ENCODE data around the gene VEPH1. TPM values are rescaled to one million over a fixed set of nuclear protein-coding genes. Genes with fewer than 3 reads are reported as not detected.
"Not testable (repeated sequence)": the region's sequence is repeated elsewhere in the genome, so short reads cannot be mapped to it uniquely, and the experiment has no call there.

Gene VEPH1
- polyA plus RNA-seq, 3 donors from 2014 or later: 0.94 TPM; not detected in 2

- Mint-ChIP-seq H3K27ac (no peak overlapping the region), H3K9me3 (peaks cover 6 to 28% (median 23%) of the 10 kb centered on the region in 6 donors), H3K27me3 (ENCODE audit: low read depth in 3 of 3) (peaks cover 0 to 3% (median 1%) of the 10 kb centered on the region in 3 donors), H3K4me3 (no peak overlapping the region), H3K4me1 (no peaks in the 10 kb centered on the region), H3K36me3 (peaks cover 0 to 2% (median 0%) of the 10 kb centered on the region in 3 donors)
- no peak for DNase-seq
Observed at GRCh38 chr3:157347577-157348303, 155.5 kb downstream of the VEPH1 start.

DNA sequence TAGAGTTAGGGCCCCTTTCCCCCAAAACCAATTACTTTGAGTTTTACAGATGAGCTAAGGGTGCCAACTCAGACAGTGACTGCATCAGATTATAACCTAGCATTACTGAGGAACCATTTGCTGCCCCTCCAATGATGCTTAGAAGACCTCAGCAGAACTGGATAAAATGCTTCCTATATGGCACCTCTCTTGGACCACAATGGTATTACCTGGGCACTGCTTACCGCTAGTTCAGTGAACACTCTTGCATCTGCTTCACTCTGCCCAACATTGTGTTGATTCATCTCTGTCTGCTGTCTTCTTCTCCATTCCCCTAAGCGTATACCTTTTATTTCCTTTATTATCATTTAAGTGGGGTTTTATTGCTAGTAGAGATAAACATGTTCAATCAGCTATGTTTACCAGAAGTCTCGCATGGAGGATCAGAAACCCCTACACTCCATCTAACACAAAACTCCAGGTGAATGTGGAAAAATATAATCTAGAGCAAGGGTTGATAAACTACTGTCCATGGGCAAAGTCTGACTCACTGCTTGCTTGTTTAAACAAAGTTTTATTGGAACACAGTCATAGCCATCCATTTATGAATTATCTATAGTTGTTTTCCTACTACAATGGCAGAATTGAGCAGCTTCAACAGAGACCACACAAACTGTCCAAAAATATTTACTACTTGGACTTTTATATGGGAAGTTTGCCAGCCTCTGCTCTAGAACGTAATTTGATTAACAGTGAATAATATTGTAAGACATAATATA lies 166.8 kb downstream of the VEPH1 start:
- H3K27me3 Mint-ChIP-seq (ENCODE audit: low read depth in 3 of 3): peaks cover 0 to 3% (median 0%) of the 10 kb centered on the region in 3 donors
- H3K27ac Mint-ChIP-seq: no peak overlapping the region
- no peaks in the 10 kb centered on the region for H3K36me3 Mint-ChIP-seq
- no peak for DNase-seq
- no peaks in the 10 kb centered on the region for H3K4me1 Mint-ChIP-seq
- peaks cover 0 to 9% (median 5%) of the 10 kb centered on the region in 6 donors for H3K9me3 Mint-ChIP-seq
- no peak overlapping the region for H3K4me3 Mint-ChIP-seq

- no peak for DNase-seq
- Mint-ChIP-seq H3K9me3 (peaks cover 0 to 7% (median 1%) of the 10 kb centered on the region in 6 donors), H3K36me3 (no peaks in the 10 kb centered on the region), H3K27ac (no peak overlapping the region), H3K4me3 (no peak overlapping the region), H3K4me1 (no peaks in the 10 kb centered on the region), H3K27me3 (ENCODE audit: low read depth in 3 of 3) (peaks cover 0 to 5% (median 0%) of the 10 kb centered on the region in 3 donors)
Observed at GRCh38 chr3:157335233-157336076, 167.8 kb downstream of the VEPH1 start.

DNA sequence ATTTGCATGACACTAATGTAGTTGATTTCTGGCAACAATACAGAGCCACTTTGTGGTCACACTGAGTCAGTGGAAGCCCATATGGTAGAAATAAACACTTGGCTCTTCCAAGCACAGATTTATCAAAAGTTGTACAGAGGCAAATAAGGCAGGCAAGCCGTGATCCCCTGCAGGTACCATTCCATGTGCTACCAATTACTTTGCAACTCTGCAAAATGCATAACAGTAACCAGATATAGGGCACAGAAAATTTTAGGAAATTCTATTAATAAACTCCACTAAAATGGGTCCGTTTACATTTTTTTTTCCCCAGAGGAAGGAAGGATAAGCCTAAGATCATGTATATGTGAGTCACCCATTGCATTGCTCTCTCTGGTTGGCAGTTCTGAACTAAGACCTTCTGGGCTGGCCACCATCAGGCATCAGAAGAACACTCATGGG lies 169.6 kb downstream of the VEPH1 start:
- no peak overlapping the region for H3K4me3 Mint-ChIP-seq
- peaks cover 0 to 5% (median 0%) of the 10 kb centered on the region in 3 donors for H3K27me3 Mint-ChIP-seq (ENCODE audit: low read depth in 3 of 3)
- no peaks in the 10 kb centered on the region for H3K36me3 Mint-ChIP-seq
- no peak for DNase-seq
- H3K4me1 Mint-ChIP-seq: no peaks in the 10 kb centered on the region
- H3K9me3 Mint-ChIP-seq: peaks cover 0 to 5% (median 1%) of the 10 kb centered on the region in 6 donors
- H3K27ac Mint-ChIP-seq: no peak overlapping the region

- Mint-ChIP-seq H3K4me3 (no peak overlapping the region), H3K27me3 (ENCODE audit: low read depth in 3 of 3) (peaks cover 0 to 6% (median 0%) of the 10 kb centered on the region in 3 donors), H3K4me1 (no peaks in the 10 kb centered on the region)
Observed at GRCh38 chr3:157330206-157330605, 173.0 kb downstream of the VEPH1 start.

DNA sequence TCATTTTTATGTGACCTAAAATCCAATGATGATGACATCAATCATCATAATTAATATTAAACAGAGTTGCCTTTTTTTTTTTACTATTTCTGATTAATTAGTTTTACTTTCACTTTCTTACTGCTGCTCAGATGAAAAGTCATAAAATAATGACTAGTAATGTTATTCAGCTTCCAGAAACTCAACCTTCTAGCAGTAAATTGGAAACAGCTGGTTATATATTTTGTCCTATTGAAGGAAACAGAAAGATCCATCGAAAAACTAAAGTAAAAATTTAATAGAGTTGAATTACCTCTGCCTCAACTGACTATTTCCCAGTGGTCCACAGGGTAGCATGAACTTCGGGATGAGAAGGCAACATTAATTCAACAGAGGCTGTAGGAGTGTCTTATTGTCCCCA lies 173.7 kb downstream of the VEPH1 start:
- H3K9me3 Mint-ChIP-seq: peaks cover 0 to 8% (median 2%) of the 10 kb centered on the region in 6 donors
- H3K4me3 Mint-ChIP-seq: peak overlapping the region in 1 of 5 donors; percentile 3
- no peaks in the 10 kb centered on the region for H3K36me3 Mint-ChIP-seq
- no peaks in the 10 kb centered on the region for H3K4me1 Mint-ChIP-seq
- H3K27ac Mint-ChIP-seq: no peak overlapping the region
- DNase-seq: no peak
- peaks cover 0 to 4% (median 2%) of the 10 kb centered on the region in 3 donors for H3K27me3 Mint-ChIP-seq (ENCODE audit: low read depth in 3 of 3)

More at GRCh38 chr3:157330206-157330605, 173.0 kb downstream of the VEPH1 start:
- DNase-seq: no peak
- H3K9me3 Mint-ChIP-seq: peaks cover 0 to 6% (median 3%) of the 10 kb centered on the region in 6 donors
- H3K36me3 Mint-ChIP-seq: no peaks in the 10 kb centered on the region
- H3K27ac Mint-ChIP-seq: no peak overlapping the region

GRCh38 chr3:157327837-157328236 lies 175.4 kb downstream of the VEPH1 start:
- Mint-ChIP-seq H3K4me1 (no peaks in the 10 kb centered on the region), H3K27me3 (ENCODE audit: low read depth in 3 of 3) (peaks cover 0 to 4% (median 2%) of the 10 kb centered on the region in 3 donors), H3K9me3 (peaks cover 0 to 8% (median 0%) of the 10 kb centered on the region in 6 donors), H3K36me3 (no peaks in the 10 kb centered on the region), H3K27ac (no peak overlapping the region), H3K4me3 (no peak overlapping the region)
- DNase-seq: no peak

- H3K9me3 Mint-ChIP-seq: peaks cover 0 to 8% (median 0%) of the 10 kb centered on the region in 6 donors
- no peak overlapping the region for H3K4me3 Mint-ChIP-seq
- no peaks in the 10 kb centered on the region for H3K4me1 Mint-ChIP-seq
- H3K27ac Mint-ChIP-seq: no peak overlapping the region
- DNase-seq: no peak
- H3K27me3 Mint-ChIP-seq (ENCODE audit: low read depth in 3 of 3): peaks cover 0 to 4% (median 2%) of the 10 kb centered on the region in 3 donors
- no peaks in the 10 kb centered on the region for H3K36me3 Mint-ChIP-seq
Observed at GRCh38 chr3:157327018-157327417, 176.2 kb downstream of the VEPH1 start.

DNA sequence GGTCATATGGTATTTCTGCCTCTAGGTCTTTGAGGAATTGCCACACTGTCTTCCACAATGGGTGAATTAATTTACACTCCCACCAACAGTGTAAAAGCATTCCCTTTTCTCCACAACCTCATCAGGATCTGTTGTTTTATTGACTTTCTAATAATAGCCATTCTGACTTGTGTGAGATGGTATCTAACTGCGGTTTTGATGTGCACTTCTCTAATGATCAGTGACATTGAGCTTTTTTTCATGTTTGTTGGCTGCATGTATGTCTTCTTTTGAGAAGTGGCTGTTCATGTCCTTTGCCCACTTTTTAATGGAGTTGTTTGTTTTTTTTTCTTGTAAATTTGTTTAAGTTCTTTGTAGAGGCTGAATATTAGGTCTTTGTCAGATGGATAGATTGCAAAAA lies 178.3 kb downstream of the VEPH1 start:
- H3K36me3 Mint-ChIP-seq; H3K4me3 Mint-ChIP-seq; H3K4me1 Mint-ChIP-seq; H3K27me3 Mint-ChIP-seq (ENCODE audit: low read depth in 3 of 3); DNase-seq; H3K9me3 Mint-ChIP-seq; H3K27ac Mint-ChIP-seq: not testable (repeated sequence)

DNA sequence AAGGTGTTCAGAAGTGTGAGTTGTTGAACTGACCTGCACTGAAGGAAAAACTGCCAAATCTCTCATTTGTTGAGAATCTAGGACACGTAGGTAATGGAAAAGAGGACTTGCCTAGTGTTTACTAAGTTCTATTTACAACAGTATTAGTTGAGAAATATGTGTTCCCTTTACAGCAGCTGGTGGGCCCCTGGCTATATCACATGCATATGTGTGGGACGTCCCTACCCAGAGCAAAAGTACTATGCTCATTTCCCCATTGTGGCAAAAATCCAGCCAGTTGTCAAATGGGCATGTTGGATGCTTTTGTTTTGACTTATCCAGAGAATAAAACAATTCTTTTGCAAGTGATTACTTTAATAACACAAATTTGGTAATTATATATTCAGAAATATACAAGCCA lies 179.9 kb downstream of the VEPH1 start:
- H3K36me3 Mint-ChIP-seq: no peaks in the 10 kb centered on the region
- H3K27ac Mint-ChIP-seq: no peak overlapping the region
- no peaks in the 10 kb centered on the region for H3K4me1 Mint-ChIP-seq
- peaks cover 0 to 2% (median 2%) of the 10 kb centered on the region in 3 donors for H3K27me3 Mint-ChIP-seq (ENCODE audit: low read depth in 3 of 3)
- no peak overlapping the region for H3K4me3 Mint-ChIP-seq
- DNase-seq: no peak
- H3K9me3 Mint-ChIP-seq: peaks cover 0 to 8% (median 0%) of the 10 kb centered on the region in 6 donors

DNA sequence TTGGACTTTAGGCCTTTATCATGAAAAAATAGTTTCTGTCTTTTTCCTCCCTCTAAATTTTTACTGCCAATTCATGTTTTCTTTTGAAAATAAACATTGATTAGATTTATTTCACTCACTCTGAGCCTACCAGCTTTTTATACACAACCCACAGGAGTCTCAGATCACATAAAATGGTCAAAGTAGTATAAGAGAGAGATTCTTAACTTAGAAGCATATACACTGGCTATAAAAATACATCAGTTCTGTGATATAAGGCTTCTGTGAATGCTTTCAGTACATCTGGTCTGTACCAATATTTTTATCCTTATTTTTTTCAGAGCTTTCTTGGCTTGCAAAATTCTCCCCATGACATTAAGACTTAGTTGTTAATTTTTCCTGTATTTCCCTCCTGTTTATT lies 183.5 kb downstream of the VEPH1 start:
- peaks cover 0 to 5% (median 0%) of the 10 kb centered on the region in 6 donors for H3K9me3 Mint-ChIP-seq
- no peaks in the 10 kb centered on the region for H3K4me1 Mint-ChIP-seq
- no peak overlapping the region for H3K4me3 Mint-ChIP-seq
- H3K27me3 Mint-ChIP-seq (ENCODE audit: low read depth in 3 of 3): peaks cover 0 to 4% (median 0%) of the 10 kb centered on the region in 3 donors
- DNase-seq: no peak
- no peak overlapping the region for H3K27ac Mint-ChIP-seq
- no peaks in the 10 kb centered on the region for H3K36me3 Mint-ChIP-seq

DNA sequence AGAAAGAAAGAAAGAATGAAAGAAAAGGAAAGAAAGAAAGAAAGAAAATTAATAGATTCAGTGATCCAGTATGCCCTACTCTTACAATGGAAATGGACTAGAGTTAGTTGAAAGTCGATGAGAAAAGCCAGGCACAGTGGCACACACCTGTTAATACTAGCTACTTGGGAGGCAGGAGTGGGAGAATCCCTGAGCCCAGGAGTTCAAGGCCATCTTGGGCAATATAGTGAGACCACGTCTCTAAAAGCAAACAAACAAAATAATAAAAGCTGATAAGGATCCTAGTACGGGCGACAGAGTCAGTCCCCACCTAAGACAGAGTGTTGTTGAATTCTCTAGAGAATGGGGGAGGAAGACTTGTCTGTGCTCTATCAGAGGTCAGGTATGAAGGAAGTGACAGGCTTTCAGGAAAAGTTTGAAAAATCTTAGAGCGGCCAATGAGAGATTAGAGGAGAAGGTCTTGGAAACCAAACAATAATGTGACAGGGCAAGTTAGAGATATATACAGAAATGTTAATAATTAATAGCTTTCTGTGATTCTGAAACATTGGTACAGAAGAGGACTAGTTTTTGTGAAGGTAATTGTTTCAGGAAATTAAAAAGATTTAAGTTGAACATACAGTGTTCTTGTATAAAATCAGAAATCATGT lies 184.5 kb downstream of the VEPH1 start:
- H3K4me1 Mint-ChIP-seq: no peaks in the 10 kb centered on the region
- peaks cover 0 to 5% (median 0%) of the 10 kb centered on the region in 6 donors for H3K9me3 Mint-ChIP-seq
- no peak overlapping the region for H3K27ac Mint-ChIP-seq
- no peak overlapping the region for H3K4me3 Mint-ChIP-seq
- no peak for DNase-seq
- no peaks in the 10 kb centered on the region for H3K36me3 Mint-ChIP-seq
- H3K27me3 Mint-ChIP-seq (ENCODE audit: low read depth in 3 of 3): peaks cover 0 to 6% (median 0%) of the 10 kb centered on the region in 3 donors

GRCh38 chr3:157317895-157318294 lies 185.3 kb downstream of the VEPH1 start:
- no peak overlapping the region for H3K27ac Mint-ChIP-seq
- peaks cover 0 to 7% (median 0%) of the 10 kb centered on the region in 6 donors for H3K9me3 Mint-ChIP-seq
- H3K27me3 Mint-ChIP-seq (ENCODE audit: low read depth in 3 of 3): peaks cover 0 to 7% (median 0%) of the 10 kb centered on the region in 3 donors
- no peaks in the 10 kb centered on the region for H3K36me3 Mint-ChIP-seq
- H3K4me1 Mint-ChIP-seq: no peaks in the 10 kb centered on the region
- DNase-seq: no peak
- no peak overlapping the region for H3K4me3 Mint-ChIP-seq
